Naive B cell (primary cell): ENCODE measurements around the gene RPS6KA4. TPM values are rescaled to one million over a fixed set of nuclear protein-coding genes. Genes with fewer than 3 reads are reported as not detected.

Experiments
- ATAC-seq, 2 donors: fragments of 150-1000 bp; cut with Tn5 transposase; 2 replicates each; pipeline ENCODE4 v1.10.0; 2021; ENCODE audit warnings: low read depth in 2 of 2, mild to moderate bottlenecking in 2 of 2, moderate library complexity in 2 of 2
- DNase-seq: peaks from one replicate; pipeline ENCODE4 v3.0.0; 2022
- H3K27ac Mint-ChIP-seq, 6 donors: one replicate each; pipeline ENCODE4 v1.8.0; 2020 to 2022; ENCODE audit warnings: mild to moderate bottlenecking in 6 of 6, mixed read lengths in 6 of 6, moderate library complexity in 5 of 6, inconsistent platforms in 2 of 6
- H3K27me3 Mint-ChIP-seq, 3 donors: one replicate each; pipeline ENCODE4 v1.8.0; 2021 to 2022; ENCODE audit warnings: mixed read lengths in 3 of 3, mild to moderate bottlenecking in 1 of 3
- H3K36me3 Mint-ChIP-seq, 2 donors: one replicate each; pipeline ENCODE4 v1.8.0; 2020 to 2022; ENCODE audit warnings: mixed read lengths in 2 of 2, inconsistent platforms in 1 of 2, mild to moderate bottlenecking in 1 of 2
- H3K4me1 Mint-ChIP-seq, 3 donors: one replicate each; pipeline ENCODE4 v1.8.0; 2020 to 2022; ENCODE audit warnings: mixed read lengths in 3 of 3, inconsistent platforms in 1 of 3, mild to moderate bottlenecking in 1 of 3, moderate library complexity in 1 of 3
- H3K4me3 Mint-ChIP-seq, 8 donors: one replicate each; pipeline ENCODE4 v1.8.0; 2020 to 2022; ENCODE audit warnings: mild to moderate bottlenecking in 8 of 8, mixed read lengths in 8 of 8, moderate library complexity in 8 of 8, inconsistent platforms in 2 of 8
- H3K9me3 Mint-ChIP-seq, 7 donors: one replicate each; pipeline ENCODE4 v1.8.0; 2020 to 2022; ENCODE audit warnings: mixed read lengths in 7 of 7, mild to moderate bottlenecking in 5 of 7, inconsistent platforms in 2 of 7, moderate library complexity in 1 of 7
- polyA plus RNA-seq, 6 donors: library from polyadenylated mRNA; unstranded; fragments of 300-500 nt; fragmentation: Illumina TruSeq; gene quantifications; one replicate each; pipeline ENCODE4 v1.2.3, GENCODE V29; 2021; ENCODE audit warnings: low read depth in 6 of 6

Gene RPS6KA4
- polyA plus RNA-seq, 6 donors from 2014 or later, result 1.1 to 8.3 (median 4.8) TPM

DNA sequence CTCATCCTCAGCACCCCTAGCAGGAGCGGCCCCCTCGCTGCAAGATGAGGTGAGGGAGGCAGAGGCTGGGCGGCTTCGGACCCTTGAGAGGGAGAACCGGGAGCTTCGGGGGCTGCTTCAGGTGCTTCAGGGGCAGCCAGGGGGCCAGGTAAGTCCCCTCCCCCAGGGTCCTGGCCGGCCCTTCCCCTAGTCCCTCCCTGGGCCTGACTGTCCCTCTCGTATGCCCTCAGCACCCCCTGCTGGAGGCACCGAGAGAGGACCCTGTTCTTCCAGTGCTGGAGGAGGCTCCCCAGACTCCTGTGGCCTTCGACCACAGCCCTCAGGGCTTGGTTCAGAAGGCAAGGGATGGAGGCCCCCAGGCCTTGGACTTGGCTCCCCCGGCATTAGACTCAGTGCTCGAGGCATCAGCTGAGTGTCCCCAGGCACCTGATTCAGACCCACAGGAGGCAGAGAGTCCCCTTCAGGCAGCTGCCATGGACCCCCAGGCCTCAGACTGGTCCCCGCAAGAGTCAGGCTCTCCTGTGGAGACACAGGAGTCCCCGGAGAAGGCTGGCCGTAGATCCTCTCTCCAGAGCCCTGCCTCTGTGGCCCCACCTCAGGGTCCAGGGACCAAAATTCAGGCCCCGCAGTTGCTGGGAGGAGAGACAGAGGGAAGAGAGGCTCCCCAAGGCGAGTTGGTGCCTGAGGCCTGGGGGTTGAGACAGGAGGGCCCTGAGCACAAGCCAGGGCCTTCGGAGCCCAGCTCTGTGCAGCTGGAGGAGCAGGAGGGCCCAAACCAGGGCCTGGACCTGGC, 15.0 kb upstream of the RPS6KA4 start:
- no peak for DNase-seq
- no peak for ATAC-seq
- Mint-ChIP-seq H3K4me1 (peaks cover 37 to 52% (median 46%) of the 10 kb centered on the region in 3 donors), H3K27me3 (no peaks in the 10 kb centered on the region), H3K4me3 (no peak overlapping the region), H3K36me3 (no peaks in the 10 kb centered on the region), H3K9me3 (no peaks in the 10 kb centered on the region), H3K27ac (peak overlapping the region in 1 of 6 donors; percentile 65)

DNA sequence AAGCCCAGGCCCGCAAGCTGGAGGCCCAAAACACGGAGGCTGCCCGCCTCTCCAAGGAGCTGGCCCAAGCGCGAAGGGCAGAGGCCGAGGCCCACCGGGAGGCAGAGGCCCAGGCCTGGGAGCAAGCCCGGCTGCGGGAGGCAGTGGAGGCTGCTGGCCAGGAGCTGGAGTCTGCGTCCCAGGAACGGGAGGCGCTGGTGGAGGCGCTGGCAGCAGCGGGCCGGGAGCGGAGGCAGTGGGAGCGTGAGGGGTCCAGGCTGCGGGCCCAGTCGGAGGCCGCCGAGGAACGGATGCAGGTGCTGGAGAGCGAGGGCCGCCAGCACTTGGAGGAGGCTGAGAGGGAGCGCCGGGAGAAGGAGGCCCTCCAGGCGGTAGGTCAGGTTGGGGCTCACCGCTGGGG, 14.2 kb upstream of the RPS6KA4 start:
- DNase-seq, result no peak
- Mint-ChIP-seq H3K27me3 (no peaks in the 10 kb centered on the region), H3K27ac (no peak overlapping the region), H3K4me3 (no peak overlapping the region), H3K36me3 (no peaks in the 10 kb centered on the region), H3K4me1 (peaks cover 29 to 48% (median 38%) of the 10 kb centered on the region in 3 donors), H3K9me3 (no peaks in the 10 kb centered on the region)
- no peak for ATAC-seq

DNA sequence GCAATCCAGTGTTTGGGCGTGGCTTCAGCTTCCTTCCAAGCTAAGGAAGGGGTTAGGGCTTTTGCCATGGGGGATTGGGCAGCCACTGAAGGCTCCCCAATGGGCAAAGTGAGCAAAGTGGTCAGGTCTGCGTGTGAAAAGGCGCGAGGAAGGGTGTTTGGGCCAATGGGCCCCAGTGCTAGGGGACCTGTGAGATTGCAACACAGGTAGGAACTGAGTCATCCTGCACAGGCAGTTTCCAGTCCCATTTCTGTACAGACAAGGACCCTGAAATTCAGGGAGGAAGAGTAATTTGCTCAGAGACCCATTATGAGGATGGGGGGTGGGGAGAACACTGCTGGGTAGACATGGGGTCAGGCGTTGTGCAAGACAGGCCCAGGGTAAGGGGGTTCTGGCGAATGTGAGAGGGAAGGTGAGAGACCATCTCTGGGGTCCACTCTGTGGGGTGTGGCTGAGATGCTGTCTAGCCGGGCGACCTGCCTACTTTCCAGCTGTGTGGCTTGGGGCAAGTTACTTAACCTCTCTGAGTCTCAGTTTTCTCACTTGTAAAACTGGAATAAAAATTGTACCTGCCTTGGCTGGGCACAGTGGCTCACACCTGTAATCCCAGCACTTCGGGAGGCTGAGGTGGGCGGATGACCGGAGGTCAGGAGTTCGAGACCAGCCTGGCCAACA, 11.6 kb upstream of the RPS6KA4 start:
- DNase-seq (no peak), ATAC-seq (no peak)
- no peaks in the 10 kb centered on the region for H3K9me3 Mint-ChIP-seq
- no peaks in the 10 kb centered on the region for H3K27me3 Mint-ChIP-seq
- no peaks in the 10 kb centered on the region for H3K36me3 Mint-ChIP-seq
- no peak overlapping the region for H3K4me3 Mint-ChIP-seq
- peaks cover 8 to 29% (median 18%) of the 10 kb centered on the region in 3 donors for H3K4me1 Mint-ChIP-seq
- H3K27ac Mint-ChIP-seq, result peak overlapping the region in 1 of 6 donors; percentile 44

GRCh38 chr11:64348383-64349024, 10.5 kb upstream of the RPS6KA4 start:
- H3K9me3 Mint-ChIP-seq, result no peaks in the 10 kb centered on the region
- H3K36me3 Mint-ChIP-seq, result no peaks in the 10 kb centered on the region
- ATAC-seq (no peak), DNase-seq (no peak)
- H3K27ac Mint-ChIP-seq, result peak overlapping the region in 1 of 6 donors; percentile 36
- no peaks in the 10 kb centered on the region for H3K27me3 Mint-ChIP-seq
- H3K4me1 Mint-ChIP-seq, result peaks cover 8 to 29% (median 13%) of the 10 kb centered on the region in 3 donors
- H3K4me3 Mint-ChIP-seq, result no peak overlapping the region

DNA sequence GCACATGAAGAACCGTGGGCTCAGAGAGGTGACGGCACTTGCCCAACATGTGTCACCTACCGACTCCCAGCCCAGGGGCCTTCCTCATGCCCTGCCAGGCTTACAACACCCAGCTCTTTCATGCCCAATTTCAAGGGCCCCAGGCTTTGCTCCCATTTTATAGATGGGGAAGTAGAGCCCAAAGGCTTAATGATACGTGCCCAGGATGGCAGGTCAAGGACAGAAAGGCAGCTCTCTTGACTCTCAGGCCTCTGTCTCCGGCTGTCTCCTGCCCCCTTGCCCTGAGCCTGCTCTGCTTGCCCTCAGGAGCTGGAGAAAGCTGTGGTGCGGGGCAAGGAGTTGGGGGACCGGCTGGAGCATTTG, 10.0 kb upstream of the RPS6KA4 start:
- Mint-ChIP-seq H3K27ac (no peak overlapping the region), H3K4me1 (peaks cover 8 to 29% (median 13%) of the 10 kb centered on the region in 3 donors), H3K27me3 (no peaks in the 10 kb centered on the region), H3K36me3 (no peaks in the 10 kb centered on the region), H3K9me3 (no peaks in the 10 kb centered on the region), H3K4me3 (no peak overlapping the region)
- ATAC-seq (no peak), DNase-seq (no peak)

DNA sequence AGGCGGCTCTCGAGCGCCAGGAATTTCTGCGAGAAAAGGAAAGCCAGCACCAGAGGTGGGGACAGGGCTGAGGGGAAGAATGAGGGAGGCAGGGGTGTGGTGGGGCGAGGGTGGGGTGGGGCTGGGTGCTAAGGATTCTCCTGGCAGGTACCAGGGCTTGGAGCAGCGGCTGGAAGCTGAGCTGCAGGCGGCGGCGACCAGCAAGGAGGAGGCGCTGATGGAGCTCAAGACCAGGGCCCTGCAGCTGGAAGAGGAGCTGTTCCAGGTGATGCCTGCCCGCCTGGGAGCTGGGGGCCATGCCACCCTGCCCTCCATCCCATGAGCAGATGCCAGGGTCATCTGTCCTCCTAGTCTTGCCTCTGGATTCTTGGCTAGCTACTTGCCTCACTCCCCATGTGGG, 9.6 kb upstream of the RPS6KA4 start:
- no peaks in the 10 kb centered on the region for H3K9me3 Mint-ChIP-seq
- H3K27me3 Mint-ChIP-seq, result no peaks in the 10 kb centered on the region
- H3K36me3 Mint-ChIP-seq, result no peaks in the 10 kb centered on the region
- no peak for DNase-seq
- H3K4me1 Mint-ChIP-seq, result peaks cover 8 to 29% (median 13%) of the 10 kb centered on the region in 3 donors
- no peak overlapping the region for H3K4me3 Mint-ChIP-seq
- ATAC-seq, result no peak
- H3K27ac Mint-ChIP-seq, result no peak overlapping the region

DNA sequence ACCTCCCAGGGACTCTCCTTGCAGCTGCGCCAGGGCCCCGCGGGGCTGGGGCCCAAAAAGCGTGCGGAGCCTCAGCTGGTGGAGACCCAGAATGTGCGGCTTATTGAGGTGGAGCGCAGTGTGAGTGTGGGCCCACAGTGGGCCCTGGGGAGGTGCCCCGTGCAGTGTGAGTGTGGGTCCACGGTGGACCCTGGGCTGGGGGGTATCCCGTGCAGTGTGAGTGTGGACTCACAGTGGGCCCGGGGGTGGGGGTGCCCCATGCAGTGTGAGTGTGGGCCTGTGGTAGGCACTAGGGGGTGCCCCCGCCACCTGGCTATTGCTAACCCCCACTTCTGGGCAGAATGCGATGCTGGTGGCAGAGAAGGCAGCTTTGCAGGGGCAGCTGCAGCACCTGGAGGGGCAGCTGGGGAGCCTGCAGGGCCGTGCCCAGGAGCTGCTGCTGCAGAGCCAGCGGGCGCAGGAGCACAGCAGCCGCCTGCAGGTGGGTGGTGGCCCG, 7.8 kb upstream of the RPS6KA4 start:
- no peak for ATAC-seq
- Mint-ChIP-seq H3K36me3 (no peaks in the 10 kb centered on the region), H3K4me3 (peak overlapping the region in 1 of 8 donors; percentile 40), H3K27ac (peak overlapping the region in 1 of 6 donors; percentile 16), H3K27me3 (no peaks in the 10 kb centered on the region), H3K4me1 (peaks cover 4 to 23% (median 15%) of the 10 kb centered on the region in 3 donors), H3K9me3 (no peaks in the 10 kb centered on the region)
- no peak for DNase-seq

DNA sequence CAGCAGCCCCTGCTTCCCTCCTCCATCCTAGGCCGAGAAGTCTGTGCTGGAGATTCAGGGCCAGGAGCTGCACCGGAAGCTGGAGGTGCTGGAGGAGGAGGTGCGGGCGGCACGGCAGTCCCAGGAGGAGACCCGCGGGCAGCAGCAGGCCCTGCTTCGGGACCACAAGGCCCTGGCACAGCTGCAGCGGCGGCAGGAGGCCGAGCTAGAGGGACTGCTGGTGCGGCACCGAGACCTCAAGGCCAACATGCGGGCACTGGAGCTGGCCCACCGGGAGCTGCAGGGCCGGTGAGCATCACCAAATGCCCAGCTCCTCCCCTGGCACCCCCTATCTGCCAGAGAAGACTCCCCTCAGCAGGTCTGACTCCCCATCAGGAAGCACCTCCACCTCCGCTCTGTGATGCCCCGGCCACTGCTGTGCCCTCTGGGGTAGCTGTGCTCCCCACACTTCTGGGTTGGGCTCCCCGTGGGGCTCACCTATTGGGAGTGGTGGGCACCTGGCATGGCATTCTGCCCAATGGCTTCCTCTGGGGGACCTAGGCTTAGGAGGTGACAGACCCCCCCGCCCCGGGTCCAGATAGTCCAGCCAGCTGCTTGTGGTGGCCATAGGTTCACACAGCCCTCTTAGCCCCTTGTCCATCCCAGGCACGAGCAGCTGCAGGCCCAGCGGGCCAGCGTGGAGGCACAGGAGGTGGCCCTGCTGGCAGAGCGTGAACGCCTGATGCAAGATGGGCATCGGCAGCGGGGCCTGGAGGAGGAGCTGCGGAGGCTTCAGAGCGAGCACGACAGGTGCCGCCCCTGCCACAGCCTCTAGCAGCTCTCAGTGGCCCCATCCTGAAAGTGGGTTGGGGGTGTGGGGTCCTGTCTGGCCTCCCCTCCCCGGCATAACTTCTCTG, 6.6 kb upstream of the RPS6KA4 start:
- no peak for DNase-seq
- H3K36me3 Mint-ChIP-seq, result peaks cover 0 to 7% of the 10 kb centered on the region in 2 donors
- no peaks in the 10 kb centered on the region for H3K27me3 Mint-ChIP-seq
- H3K4me3 Mint-ChIP-seq, result no peak overlapping the region
- H3K4me1 Mint-ChIP-seq, result peaks cover 4 to 19% (median 17%) of the 10 kb centered on the region in 3 donors
- no peak for ATAC-seq
- no peaks in the 10 kb centered on the region for H3K9me3 Mint-ChIP-seq
- peak overlapping the region in 2 of 6 donors; percentile 16 to 50 for H3K27ac Mint-ChIP-seq

DNA sequence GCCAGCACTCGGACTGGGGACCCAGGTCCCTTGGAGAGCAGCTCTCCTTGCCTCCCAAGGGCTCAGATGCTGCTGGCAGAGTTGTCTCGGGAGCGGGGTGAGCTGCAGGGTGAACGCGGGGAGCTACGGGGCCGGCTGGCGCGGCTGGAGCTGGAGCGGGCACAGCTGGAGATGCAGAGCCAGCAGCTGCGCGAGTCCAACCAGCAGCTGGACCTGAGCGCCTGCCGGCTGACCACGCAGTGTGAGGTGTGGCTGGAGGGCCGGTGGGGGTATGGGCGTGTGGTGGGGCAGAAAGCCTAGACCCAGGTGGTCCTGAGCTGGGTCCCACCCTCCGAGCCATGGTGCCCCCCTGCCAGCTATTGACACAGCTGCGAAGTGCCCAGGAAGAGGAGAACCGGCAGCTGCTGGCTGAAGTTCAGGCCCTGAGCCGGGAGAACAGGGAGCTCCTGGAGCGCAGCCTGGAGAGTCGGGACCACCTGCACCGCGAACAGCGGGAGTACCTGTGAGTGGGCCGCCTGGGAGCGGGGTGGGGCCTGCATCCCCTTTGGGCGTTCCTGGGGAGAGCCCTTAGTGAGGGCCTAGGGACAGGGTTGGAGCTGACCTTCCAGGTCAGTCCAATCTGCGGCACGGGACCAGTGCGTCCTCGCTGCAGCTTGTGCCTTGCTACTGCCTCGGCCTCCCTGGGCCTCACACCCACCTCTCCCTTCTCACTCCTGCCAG, 5.8 kb upstream of the RPS6KA4 start:
- DNase-seq, result no peak
- Mint-ChIP-seq H3K9me3 (no peaks in the 10 kb centered on the region), H3K4me3 (no peak overlapping the region), H3K27ac (no peak overlapping the region), H3K4me1 (peaks cover 9 to 25% (median 21%) of the 10 kb centered on the region in 3 donors), H3K27me3 (no peaks in the 10 kb centered on the region), H3K36me3 (peaks cover 0 to 7% of the 10 kb centered on the region in 2 donors)
- no peak for ATAC-seq

DNA sequence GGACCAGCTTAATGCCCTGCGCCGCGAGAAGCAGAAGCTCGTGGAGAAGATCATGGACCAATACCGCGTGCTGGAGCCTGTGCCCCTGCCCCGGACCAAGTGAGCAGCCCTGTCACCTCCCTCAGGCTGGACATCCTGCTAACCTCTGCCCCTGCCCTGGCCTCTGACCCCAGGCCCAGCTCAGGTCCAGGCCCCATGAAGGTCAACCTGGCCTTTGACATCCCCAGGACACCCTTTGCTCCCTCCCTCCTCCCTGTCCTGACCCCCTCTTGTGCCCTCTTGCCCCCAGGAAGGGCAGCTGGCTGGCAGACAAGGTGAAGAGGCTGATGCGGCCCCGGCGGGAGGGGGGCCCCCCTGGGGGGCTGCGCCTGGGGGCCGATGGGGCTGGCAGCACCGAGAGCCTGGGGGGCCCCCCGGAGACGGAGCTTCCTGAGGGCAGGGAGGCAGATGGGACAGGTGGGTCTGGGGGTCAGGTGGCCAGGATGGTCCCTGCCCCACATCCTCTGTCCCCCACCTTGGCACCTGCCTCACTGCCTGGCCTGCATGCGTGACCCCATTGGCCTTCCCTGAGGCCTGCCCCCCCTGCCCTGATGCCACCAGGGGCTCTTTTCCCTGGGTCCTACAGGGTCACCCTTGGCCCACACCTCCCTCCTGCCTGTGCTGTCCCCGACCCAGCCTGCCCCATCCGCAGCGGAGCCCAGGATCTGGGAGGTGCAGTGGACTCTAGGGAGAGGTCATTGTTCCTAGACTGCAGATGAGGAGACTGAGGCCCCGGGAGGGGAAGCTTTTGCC, 5.1 kb upstream of the RPS6KA4 start:
- H3K36me3 Mint-ChIP-seq, result peaks cover 0 to 7% of the 10 kb centered on the region in 2 donors
- H3K27me3 Mint-ChIP-seq, result no peaks in the 10 kb centered on the region
- H3K4me3 Mint-ChIP-seq, result peak overlapping the region in 1 of 8 donors; percentile 40
- ATAC-seq, result no peak
- H3K9me3 Mint-ChIP-seq, result no peaks in the 10 kb centered on the region
- DNase-seq, result no peak
- peaks cover 10 to 24% (median 20%) of the 10 kb centered on the region in 3 donors for H3K4me1 Mint-ChIP-seq
- H3K27ac Mint-ChIP-seq, result no peak overlapping the region

DNA sequence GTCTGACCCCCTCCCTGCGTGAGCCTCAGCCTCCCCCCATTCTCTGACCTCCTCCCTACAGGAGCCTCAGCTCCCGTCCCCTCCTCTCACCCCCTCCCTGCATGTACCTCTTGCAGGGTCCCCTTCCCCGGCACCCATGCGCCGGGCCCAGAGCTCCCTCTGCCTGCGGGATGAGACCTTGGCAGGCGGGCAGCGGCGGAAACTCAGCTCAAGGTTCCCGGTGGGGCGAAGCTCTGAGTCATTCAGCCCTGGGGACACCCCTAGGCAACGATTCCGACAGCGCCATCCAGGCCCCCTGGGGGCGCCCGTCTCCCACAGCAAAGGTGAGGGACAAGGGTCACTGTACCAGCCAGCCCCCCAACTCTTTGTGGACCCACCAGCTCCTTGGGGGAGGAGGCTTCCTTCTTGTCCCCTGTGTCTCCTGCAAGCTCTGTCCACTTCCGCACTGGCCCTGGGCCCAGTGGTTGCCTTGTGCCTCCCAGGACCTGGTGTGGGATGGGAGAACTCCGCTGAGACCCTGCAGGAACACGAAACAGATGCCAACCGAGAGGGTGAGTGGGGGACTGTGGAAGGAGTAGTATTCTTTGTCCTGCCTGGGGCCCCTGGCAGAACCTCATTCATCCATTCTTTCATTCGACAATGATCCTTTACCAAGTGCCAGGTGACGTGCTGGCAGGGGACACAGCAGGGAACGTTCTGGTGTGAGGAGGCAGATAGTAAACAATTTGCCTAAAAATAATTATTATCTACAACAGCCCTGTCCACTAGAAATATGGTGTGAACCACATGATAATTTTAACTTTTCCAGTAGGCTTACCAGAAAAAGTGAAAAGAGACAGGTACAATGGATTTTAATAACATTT, 3.7 kb upstream of the RPS6KA4 start:
- Mint-ChIP-seq H3K4me1 (peaks cover 20 to 30% (median 29%) of the 10 kb centered on the region in 3 donors), H3K27me3 (no peaks in the 10 kb centered on the region), H3K27ac (peak overlapping the region in 3 of 6 donors; percentile 32 to 91 (median 39)), H3K9me3 (no peaks in the 10 kb centered on the region), H3K36me3 (peaks cover 0 to 7% of the 10 kb centered on the region in 2 donors), H3K4me3 (peak overlapping the region in 1 of 8 donors; percentile 73)
- ATAC-seq (peak; percentile 55 to 62), DNase-seq (peak; percentile 52)
